ENCODE results near the gene SLX4IP.
A peak's percentile ranks its signal among the peaks of the same experiment; 100 is the strongest.

Gene SLX4IP

GRCh38 chr20:10551732-10552724, 116.9 kb downstream of the SLX4IP start:
- DNase-seq (ENCODE audit: extremely low read depth, low read depth): no peak
- TF ChIP-seq CTCF (IDR thresholded peaks at IDR 0.05; ENCODE audit: low read depth, low read length, missing control alignments): no peak
- H3K4me3 ChIP-seq (replicated peaks; ENCODE audit: low read depth, low read length): no peak overlapping the region

GRCh38 chr20:10553326-10553984, 118.3 kb downstream of the SLX4IP start:
- H3K4me3 ChIP-seq (replicated peaks; ENCODE audit: low read depth, low read length): no peak overlapping the region
- DNase-seq (ENCODE audit: extremely low read depth, low read depth): peak; percentile 37
- TF ChIP-seq CTCF (IDR thresholded peaks at IDR 0.05; ENCODE audit: low read depth, low read length, missing control alignments): peak; percentile 81

GRCh38 chr20:10554285-10554684, 119.2 kb downstream of the SLX4IP start:
- DNase-seq (ENCODE audit: extremely low read depth, low read depth): no peak
- no peak for TF ChIP-seq CTCF (IDR thresholded peaks at IDR 0.05; ENCODE audit: low read depth, low read length, missing control alignments)
- no peak overlapping the region for H3K4me3 ChIP-seq (replicated peaks; ENCODE audit: low read depth, low read length)

- no peak overlapping the region for H3K4me3 ChIP-seq (replicated peaks; ENCODE audit: low read depth, low read length)
- no peak for TF ChIP-seq CTCF (IDR thresholded peaks at IDR 0.05; ENCODE audit: low read depth, low read length, missing control alignments)
- no peak for DNase-seq (ENCODE audit: extremely low read depth, low read depth)
These were observed 120.3 kb downstream of the SLX4IP start for GRCh38 chr20:10555393-10555792.

- H3K4me3 ChIP-seq (replicated peaks; ENCODE audit: low read depth, low read length): no peak overlapping the region
- no peak for DNase-seq (ENCODE audit: extremely low read depth, low read depth)
- TF ChIP-seq CTCF (IDR thresholded peaks at IDR 0.05; ENCODE audit: low read depth, low read length, missing control alignments): no peak
These were observed 120.8 kb downstream of the SLX4IP start for GRCh38 chr20:10555865-10556308.

- DNase-seq (ENCODE audit: extremely low read depth, low read depth): no peak
- TF ChIP-seq CTCF (IDR thresholded peaks at IDR 0.05; ENCODE audit: low read depth, low read length, missing control alignments): no peak
- no peak overlapping the region for H3K4me3 ChIP-seq (replicated peaks; ENCODE audit: low read depth, low read length)
These were observed 121.5 kb downstream of the SLX4IP start for GRCh38 chr20:10556519-10557083.
